ENCODE data around the gene C2orf66. TPM values are rescaled to one million over a fixed set of nuclear protein-coding genes. Genes with fewer than 3 reads are reported as not detected.

The C2orf66 gene
- total RNA-seq, 1 donor from 2014 or later = 1.4 TPM

DNA sequence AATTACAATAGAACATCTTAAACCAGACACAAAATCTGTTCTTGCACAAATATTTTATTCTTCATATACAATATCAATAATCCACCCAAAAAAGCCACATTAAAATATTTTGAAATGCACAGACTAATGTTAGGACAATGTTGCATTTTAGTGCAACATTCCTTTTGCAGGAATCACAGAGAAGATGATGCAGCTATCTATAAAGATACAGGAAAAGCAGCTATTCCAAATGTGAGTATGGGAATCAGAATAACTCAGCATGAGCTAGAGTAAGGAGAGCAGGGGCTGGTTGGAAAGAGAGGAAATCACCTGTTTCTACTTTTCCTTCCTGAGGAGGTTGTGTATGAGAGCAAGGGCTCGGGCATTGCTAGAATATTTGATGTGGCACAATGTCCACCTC lies 4.8 kb downstream of the C2orf66 start:
- peaks cover 13% of the 10 kb centered on the region for H3K4me1 Mint-ChIP-seq (ENCODE audit: unreplicated experiment)
- H3K27ac Mint-ChIP-seq (ENCODE audit: unreplicated experiment) = no peak overlapping the region
- H3K4me3 Mint-ChIP-seq (ENCODE audit: unreplicated experiment) = no peak overlapping the region

GRCh38 chr2:196802401-196802800 lies 6.8 kb downstream of the C2orf66 start:
- Mint-ChIP-seq H3K27me3 (ENCODE audit: unreplicated experiment) (no peaks in the 10 kb centered on the region), H3K4me1 (ENCODE audit: unreplicated experiment) (peaks cover 10% of the 10 kb centered on the region), H3K27ac (ENCODE audit: unreplicated experiment) (no peak overlapping the region), H3K4me3 (ENCODE audit: unreplicated experiment) (no peak overlapping the region), H3K9me3 (ENCODE audit: unreplicated experiment) (no peaks in the 10 kb centered on the region), H3K36me3 (ENCODE audit: low read depth, unreplicated experiment) (no peaks in the 10 kb centered on the region)
- TF ChIP-seq CTCF (IDR thresholded peaks at IDR 0.05; ENCODE audit: unreplicated experiment) = no peak
- no peak for DNase-seq (ENCODE audit: low spot score)

More for the DNA sequence above, 4.8 kb downstream of the C2orf66 start:
- no peaks in the 10 kb centered on the region for H3K27me3 Mint-ChIP-seq (ENCODE audit: unreplicated experiment)
- no peaks in the 10 kb centered on the region for H3K9me3 Mint-ChIP-seq (ENCODE audit: unreplicated experiment)
- no peak for DNase-seq (ENCODE audit: low spot score)
- H3K36me3 Mint-ChIP-seq (ENCODE audit: low read depth, unreplicated experiment) = no peaks in the 10 kb centered on the region
- no peak for TF ChIP-seq CTCF (IDR thresholded peaks at IDR 0.05; ENCODE audit: unreplicated experiment)

DNA sequence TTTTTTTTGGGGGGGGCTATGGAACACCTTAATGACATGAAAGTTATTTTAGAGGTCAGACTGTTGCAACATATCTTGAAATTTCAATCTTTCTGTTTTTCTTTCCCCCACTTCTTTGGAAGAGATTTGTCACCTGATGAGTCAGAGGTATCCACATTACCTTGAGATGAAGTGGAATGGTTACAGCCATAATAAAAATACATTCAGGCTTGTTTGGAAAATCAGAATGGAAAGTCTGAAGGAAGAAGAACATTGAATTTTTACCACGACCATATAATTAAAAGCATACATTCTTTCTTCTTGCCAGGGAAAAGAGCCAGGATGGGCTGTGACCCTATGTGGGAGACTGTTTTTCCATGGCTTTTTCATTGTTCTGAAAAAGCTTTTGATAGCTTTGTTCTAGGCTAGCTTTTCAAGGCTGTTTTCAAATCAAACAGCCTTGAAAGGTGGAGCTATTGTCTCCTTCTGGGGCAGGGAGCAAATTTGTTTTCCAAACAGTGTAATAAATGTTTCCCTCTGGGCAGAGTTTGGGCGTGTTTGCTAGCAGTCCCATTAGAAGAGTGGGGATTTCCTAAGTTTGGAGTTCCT lies 7.4 kb downstream of the C2orf66 start:
- no peak overlapping the region for H3K27ac Mint-ChIP-seq (ENCODE audit: unreplicated experiment)
- no peaks in the 10 kb centered on the region for H3K9me3 Mint-ChIP-seq (ENCODE audit: unreplicated experiment)
- no peak overlapping the region for H3K4me3 Mint-ChIP-seq (ENCODE audit: unreplicated experiment)
- H3K4me1 Mint-ChIP-seq (ENCODE audit: unreplicated experiment) = peaks cover 11% of the 10 kb centered on the region
- no peaks in the 10 kb centered on the region for H3K27me3 Mint-ChIP-seq (ENCODE audit: unreplicated experiment)
- no peak for DNase-seq (ENCODE audit: low spot score)
- TF ChIP-seq CTCF (IDR thresholded peaks at IDR 0.05; ENCODE audit: unreplicated experiment) = no peak
- peaks cover 6% of the 10 kb centered on the region for H3K36me3 Mint-ChIP-seq (ENCODE audit: low read depth, unreplicated experiment)

GRCh38 chr2:196798980-196799379 lies 10.2 kb downstream of the C2orf66 start:
- H3K4me1 Mint-ChIP-seq (ENCODE audit: unreplicated experiment) = peaks cover 7% of the 10 kb centered on the region
- DNase-seq (ENCODE audit: low spot score) = no peak
- H3K9me3 Mint-ChIP-seq (ENCODE audit: unreplicated experiment) = no peaks in the 10 kb centered on the region
- H3K36me3 Mint-ChIP-seq (ENCODE audit: low read depth, unreplicated experiment) = peaks cover 11% of the 10 kb centered on the region
- H3K27ac Mint-ChIP-seq (ENCODE audit: unreplicated experiment) = peak overlapping the region; percentile 99
- TF ChIP-seq CTCF (IDR thresholded peaks at IDR 0.05; ENCODE audit: unreplicated experiment) = no peak
- H3K27me3 Mint-ChIP-seq (ENCODE audit: unreplicated experiment) = no peaks in the 10 kb centered on the region
- H3K4me3 Mint-ChIP-seq (ENCODE audit: unreplicated experiment) = peak overlapping the region; percentile 99

DNA sequence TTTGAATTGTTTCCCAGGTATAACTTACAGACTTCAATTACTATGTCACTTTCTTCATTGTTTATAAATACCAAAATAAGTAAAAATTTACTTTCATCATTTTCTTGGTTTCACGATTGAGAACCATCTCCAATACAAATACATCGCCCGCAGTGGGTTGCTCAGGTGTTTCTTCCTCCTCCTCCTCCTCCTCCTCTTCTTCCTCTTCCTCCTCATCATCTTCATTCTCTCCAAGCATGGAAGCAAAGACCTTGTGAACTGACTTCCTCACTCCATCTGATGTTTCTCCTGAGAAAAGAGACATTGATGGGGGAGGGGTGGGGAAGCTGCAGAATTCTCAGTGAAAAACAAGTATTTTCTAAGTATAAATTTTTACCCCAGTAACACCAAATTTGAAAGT lies 16.3 kb downstream of the C2orf66 start:
- no peak overlapping the region for H3K4me3 Mint-ChIP-seq (ENCODE audit: unreplicated experiment)
- H3K4me1 Mint-ChIP-seq (ENCODE audit: unreplicated experiment) = peaks cover 3% of the 10 kb centered on the region
- H3K27ac Mint-ChIP-seq (ENCODE audit: unreplicated experiment) = no peak overlapping the region
- H3K27me3 Mint-ChIP-seq (ENCODE audit: unreplicated experiment) = no peaks in the 10 kb centered on the region
- no peak for TF ChIP-seq CTCF (IDR thresholded peaks at IDR 0.05; ENCODE audit: unreplicated experiment)
- peaks cover 25% of the 10 kb centered on the region for H3K36me3 Mint-ChIP-seq (ENCODE audit: low read depth, unreplicated experiment)
- DNase-seq (ENCODE audit: low spot score) = no peak
- H3K9me3 Mint-ChIP-seq (ENCODE audit: unreplicated experiment) = no peaks in the 10 kb centered on the region

Measured in endothelial cell (in vitro differentiated cells).